ENCODE results near the gene FXYD7. TPM values are rescaled to one million over a fixed set of nuclear protein-coding genes. Genes with fewer than 3 reads are reported as not detected.

FXYD7 gene
- total and polyA plus RNA-seq, 9 of the 15 experiments (the other 6 are each of a cell fraction or from before 2014, with no cell fraction given): 0.10 to 0.80 (median 0.31) TPM; not detected in 3

DNA sequence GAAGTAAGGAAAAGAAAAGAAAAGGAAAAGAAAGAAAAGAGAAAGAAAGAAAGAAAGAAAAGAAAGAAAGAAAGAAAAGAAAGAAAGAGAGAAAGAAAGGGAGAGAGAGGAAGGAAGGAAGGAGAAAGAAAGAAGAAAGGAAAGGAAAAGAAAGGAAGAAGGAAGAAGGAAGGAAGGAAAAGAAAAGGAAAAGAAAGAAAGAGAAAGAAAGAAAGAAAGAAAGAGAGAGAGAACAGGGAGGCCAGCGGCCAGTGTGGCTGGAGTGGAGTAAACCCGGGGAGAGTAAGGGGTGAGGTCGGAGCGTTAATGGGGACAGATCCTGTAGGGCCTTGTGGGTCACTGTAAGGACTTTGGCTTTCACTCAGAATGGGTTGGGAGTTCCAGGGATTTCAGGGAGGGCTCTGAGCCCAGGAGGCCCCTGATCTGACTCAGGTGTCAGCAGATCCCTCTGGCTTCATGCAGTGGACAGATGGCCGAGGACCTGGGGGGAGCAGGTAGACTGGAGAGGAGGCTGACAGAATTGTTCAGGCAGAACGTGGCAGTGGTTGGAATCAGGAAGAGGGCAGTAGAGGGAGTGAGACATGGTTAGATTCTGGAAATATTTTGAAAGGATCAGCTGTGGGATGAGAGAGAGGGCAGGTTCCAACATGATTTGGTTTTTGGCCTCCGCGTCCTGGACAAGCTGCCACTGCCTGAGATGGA is 47.2 kb upstream of the FXYD7 start (continued):
- TF ChIP-seq, protein P1, sequence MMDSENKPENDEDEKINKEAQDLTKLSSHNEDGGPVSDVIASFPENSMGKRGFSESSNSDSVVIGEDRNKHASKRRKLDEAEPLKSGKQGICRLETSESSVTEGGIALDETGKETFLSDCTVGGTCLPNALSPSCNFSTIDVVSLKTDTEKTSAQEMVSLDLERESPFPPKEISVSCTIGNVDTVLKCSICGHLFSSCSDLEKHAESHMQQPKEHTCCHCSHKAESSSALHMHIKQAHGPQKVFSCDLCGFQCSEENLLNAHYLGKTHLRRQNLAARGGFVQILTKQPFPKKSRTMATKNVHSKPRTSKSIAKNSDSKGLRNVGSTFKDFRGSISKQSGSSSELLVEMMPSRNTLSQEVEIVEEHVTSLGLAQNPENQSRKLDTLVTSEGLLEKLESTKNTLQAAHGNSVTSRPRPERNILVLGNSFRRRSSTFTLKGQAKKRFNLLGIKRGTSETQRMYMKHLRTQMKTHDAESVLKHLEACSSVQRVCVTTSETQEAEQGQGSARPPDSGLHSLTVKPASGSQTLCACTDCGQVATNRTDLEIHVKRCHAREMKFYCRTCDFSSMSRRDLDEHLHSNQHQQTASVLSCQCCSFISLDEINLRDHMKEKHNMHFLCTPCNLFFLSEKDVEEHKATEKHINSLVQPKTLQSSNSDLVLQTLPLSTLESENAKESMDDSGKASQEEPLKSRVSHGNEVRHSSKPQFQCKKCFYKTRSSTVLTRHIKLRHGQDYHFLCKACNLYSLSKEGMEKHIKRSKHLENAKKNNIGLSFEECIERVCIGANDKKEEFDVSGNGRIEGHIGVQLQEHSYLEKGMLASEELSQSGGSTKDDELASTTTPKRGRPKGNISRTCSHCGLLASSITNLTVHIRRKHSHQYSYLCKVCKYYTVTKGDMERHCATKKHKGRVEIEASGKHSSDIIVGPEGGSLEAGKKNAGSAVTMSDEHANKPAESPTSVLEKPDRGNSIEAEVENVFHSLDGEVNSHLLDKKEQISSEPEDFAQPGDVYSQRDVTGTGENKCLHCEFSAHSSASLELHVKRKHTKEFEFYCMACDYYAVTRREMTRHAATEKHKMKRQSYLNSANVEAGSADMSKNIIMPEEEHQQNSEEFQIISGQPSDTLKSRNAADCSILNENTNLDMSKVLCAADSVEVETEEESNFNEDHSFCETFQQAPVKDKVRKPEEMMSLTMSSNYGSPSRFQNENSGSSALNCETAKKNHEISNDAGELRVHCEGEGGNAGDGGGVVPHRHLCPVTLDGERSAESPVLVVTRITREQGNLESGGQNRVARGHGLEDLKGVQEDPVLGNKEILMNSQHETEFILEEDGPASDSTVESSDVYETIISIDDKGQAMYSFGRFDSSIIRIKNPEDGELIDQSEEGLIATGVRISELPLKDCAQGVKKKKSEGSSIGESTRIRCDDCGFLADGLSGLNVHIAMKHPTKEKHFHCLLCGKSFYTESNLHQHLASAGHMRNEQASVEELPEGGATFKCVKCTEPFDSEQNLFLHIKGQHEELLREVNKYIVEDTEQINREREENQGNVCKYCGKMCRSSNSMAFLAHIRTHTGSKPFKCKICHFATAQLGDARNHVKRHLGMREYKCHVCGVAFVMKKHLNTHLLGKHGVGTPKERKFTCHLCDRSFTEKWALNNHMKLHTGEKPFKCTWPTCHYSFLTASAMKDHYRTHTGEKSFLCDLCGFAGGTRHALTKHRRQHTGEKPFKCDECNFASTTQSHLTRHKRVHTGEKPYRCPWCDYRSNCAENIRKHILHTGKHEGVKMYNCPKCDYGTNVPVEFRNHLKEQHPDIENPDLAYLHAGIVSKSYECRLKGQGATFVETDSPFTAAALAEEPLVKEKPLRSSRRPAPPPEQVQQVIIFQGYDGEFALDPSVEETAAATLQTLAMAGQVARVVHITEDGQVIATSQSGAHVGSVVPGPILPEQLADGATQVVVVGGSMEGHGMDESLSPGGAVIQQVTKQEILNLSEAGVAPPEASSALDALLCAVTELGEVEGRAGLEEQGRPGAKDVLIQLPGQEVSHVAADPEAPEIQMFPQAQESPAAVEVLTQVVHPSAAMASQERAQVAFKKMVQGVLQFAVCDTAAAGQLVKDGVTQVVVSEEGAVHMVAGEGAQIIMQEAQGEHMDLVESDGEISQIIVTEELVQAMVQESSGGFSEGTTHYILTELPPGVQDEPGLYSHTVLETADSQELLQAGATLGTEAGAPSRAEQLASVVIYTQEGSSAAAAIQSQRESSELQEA (IDR thresholded peaks at IDR 0.05; ENCODE audit: low read depth): 0 out of 2 replicates have a peak, but pooled peaks have one; percentile 26
- TF ChIP-seq, protein P2, sequence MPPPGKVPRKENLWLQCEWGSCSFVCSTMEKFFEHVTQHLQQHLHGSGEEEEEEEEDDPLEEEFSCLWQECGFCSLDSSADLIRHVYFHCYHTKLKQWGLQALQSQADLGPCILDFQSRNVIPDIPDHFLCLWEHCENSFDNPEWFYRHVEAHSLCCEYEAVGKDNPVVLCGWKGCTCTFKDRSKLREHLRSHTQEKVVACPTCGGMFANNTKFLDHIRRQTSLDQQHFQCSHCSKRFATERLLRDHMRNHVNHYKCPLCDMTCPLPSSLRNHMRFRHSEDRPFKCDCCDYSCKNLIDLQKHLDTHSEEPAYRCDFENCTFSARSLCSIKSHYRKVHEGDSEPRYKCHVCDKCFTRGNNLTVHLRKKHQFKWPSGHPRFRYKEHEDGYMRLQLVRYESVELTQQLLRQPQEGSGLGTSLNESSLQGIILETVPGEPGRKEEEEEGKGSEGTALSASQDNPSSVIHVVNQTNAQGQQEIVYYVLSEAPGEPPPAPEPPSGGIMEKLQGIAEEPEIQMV (tag; conservative IDR thresholded peaks at IDR 0.05; ENCODE audit: low read depth): peak; percentile 58
- TF ChIP-seq POLR2A (conservative IDR thresholded peaks at IDR 0.05) (no peak), SETDB1 (IDR thresholded peaks at IDR 0.05; ENCODE audit: low read length) (no peak)
- TF ChIP-seq, protein P3, sequence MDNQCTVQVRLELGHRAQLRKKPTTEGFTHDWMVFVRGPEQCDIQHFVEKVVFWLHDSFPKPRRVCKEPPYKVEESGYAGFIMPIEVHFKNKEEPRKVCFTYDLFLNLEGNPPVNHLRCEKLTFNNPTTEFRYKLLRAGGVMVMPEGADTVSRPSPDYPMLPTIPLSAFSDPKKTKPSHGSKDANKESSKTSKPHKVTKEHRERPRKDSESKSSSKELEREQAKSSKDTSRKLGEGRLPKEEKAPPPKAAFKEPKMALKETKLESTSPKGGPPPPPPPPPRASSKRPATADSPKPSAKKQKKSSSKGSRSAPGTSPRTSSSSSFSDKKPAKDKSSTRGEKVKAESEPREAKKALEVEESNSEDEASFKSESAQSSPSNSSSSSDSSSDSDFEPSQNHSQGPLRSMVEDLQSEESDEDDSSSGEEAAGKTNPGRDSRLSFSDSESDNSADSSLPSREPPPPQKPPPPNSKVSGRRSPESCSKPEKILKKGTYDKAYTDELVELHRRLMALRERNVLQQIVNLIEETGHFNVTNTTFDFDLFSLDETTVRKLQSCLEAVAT (IDR thresholded peaks at IDR 0.05): 0 out of 4 replicates have a peak, but pooled peaks of 1 of the 2 experiments have one; percentile 26
